ENCODE data around the gene GP9. TPM values are rescaled to one million over a fixed set of nuclear protein-coding genes. Genes with fewer than 3 reads are reported as not detected.

Gene GP9
- total RNA-seq, 5 donors from 2014 or later (not counting 1 experiment from before 2014, with no cell fraction given), result not detected

DNA sequence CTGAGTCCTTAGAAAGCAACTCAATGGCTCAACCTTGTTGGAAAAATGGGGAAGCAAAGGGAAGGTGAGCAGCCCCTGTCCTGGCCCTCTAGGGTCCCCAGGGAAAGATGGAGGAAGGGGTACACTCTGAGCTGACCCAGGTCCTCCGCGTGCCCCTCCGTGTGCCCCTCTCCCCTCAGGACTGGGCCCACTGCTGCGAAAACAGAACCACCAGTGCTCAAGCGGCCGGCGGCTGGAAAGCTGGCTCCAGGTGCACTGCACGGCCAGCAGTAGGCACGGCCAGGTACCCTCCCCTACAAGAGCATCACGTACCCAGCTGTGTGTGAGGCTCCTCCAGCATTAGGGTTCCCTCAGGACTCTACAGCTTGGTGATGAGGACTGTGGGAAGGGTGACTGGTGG is 34.7 kb downstream of the GP9 start:
- POLR2A ChIA-PET, result no interaction called here
- DNase-seq (no peak), ATAC-seq (replicated peaks in 1 of 4) (no peak)
- H3K4me1 Mint-ChIP-seq, result peaks cover 32 to 37% (median 35%) of the 10 kb centered on the region in 3 donors
- 96% methylated on average over 7 of the region's 10 CpGs for WGBS (ENCODE audit: insufficient coverage)
- no peak overlapping the region for H3K4me3 Mint-ChIP-seq
- no peaks in the 10 kb centered on the region for H3K9me3 ChIP-seq
- CTCF ChIA-PET, result interaction anchor here in 1 of 2 donors (0.6 kb wide), 1 partner anchor 72 kb away, joined by 7 read pairs; no protein-coding TSS in a partner anchor
- peaks cover 9 to 50% of the 10 kb centered on the region in 2 donors for H3K36me3 ChIP-seq (ENCODE audit: control insufficient read depth in 2 of 2, extremely low read depth in 1 of 2, insufficient read depth in 1 of 2, low read length in 1 of 2)
- H3K27ac Mint-ChIP-seq, result no peak overlapping the region
- H3K4me3 ChIP-seq (ENCODE audit: control insufficient read depth in 1 of 2, extremely low read depth in 1 of 2, low read length in 1 of 2), result no peak overlapping the region
- H3K27me3 Mint-ChIP-seq, result no peaks in the 10 kb centered on the region
- peaks cover 0 to 24% of the 10 kb centered on the region in 2 experiments for H3K4me1 ChIP-seq (ENCODE audit: control insufficient read depth in 1 of 2, extremely low read depth in 1 of 2, insufficient read depth in 2 of 2, low read length in 2 of 2)
- H3K27ac ChIP-seq (ENCODE audit: low read length), result no peak overlapping the region
- no peaks in the 10 kb centered on the region for H3K27me3 ChIP-seq (replicated peaks in 1 of 2; ENCODE audit: control insufficient read depth in 2 of 2, extremely low read depth in 1 of 2, insufficient read depth in 2 of 2, low read length in 1 of 2)
- H3K9me3 Mint-ChIP-seq, result no peaks in the 10 kb centered on the region
- H3K36me3 Mint-ChIP-seq, result peaks cover 22% of the 10 kb centered on the region

DNA sequence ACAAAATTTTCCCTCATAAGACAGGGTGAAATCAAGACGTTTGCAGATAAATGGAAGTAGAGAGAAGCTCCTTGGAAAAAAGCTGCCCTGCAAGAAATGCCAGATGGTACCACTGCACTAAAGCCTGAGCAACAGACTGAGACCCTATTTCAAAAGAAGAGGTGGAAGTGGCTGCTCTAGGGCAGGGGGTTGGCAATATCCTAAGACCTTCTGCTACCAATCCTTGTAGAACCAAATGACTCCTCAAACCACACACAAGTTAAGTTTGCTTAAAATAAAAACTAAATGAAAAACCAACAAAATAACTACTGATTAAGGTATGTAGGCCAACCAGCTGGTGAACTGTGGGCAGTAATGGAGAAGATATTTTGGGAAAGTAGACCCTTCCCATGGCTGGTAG is 39.7 kb downstream of the GP9 start:
- DNase-seq (no peak), ATAC-seq (replicated peaks in 1 of 4) (no peak)
- Mint-ChIP-seq H3K27ac (peak overlapping the region; percentile 66 to 68), H3K9me3 (no peaks in the 10 kb centered on the region), H3K4me3 (peak overlapping the region in 1 of 3 donors; percentile 12), H3K36me3 (peaks cover 24% of the 10 kb centered on the region), H3K4me1 (peaks cover 73 to 84% (median 78%) of the 10 kb centered on the region in 3 donors), H3K27me3 (no peaks in the 10 kb centered on the region)
- no peaks in the 10 kb centered on the region for H3K9me3 ChIP-seq
- H3K27ac ChIP-seq (ENCODE audit: low read length), result no peak overlapping the region
- H3K4me3 ChIP-seq (ENCODE audit: control insufficient read depth in 1 of 2, extremely low read depth in 1 of 2, low read length in 1 of 2), result no peak overlapping the region
- peaks cover 9 to 35% of the 10 kb centered on the region in 2 donors for H3K36me3 ChIP-seq (ENCODE audit: control insufficient read depth in 2 of 2, extremely low read depth in 1 of 2, insufficient read depth in 1 of 2, low read length in 1 of 2)
- WGBS (ENCODE audit: insufficient coverage), result no CpG with 5 or more reads among the region's 1 CpG
- no peaks in the 10 kb centered on the region for H3K27me3 ChIP-seq (replicated peaks in 1 of 2; ENCODE audit: control insufficient read depth in 2 of 2, extremely low read depth in 1 of 2, insufficient read depth in 2 of 2, low read length in 1 of 2)
- POLR2A ChIA-PET, result interaction anchor here in 1 of 2 donors (1.0 kb wide), 1 partner anchor 19 kb away, joined by 3 read pairs; no protein-coding TSS in a partner anchor
- CTCF ChIA-PET, result interaction anchor here (0.6 to 1.8 kb wide), 3 partner anchors 18 to 47 kb away, joined by 3 to 4 read pairs (median 3); no protein-coding TSS in a partner anchor
- peaks cover 7 to 65% of the 10 kb centered on the region in 2 experiments for H3K4me1 ChIP-seq (ENCODE audit: control insufficient read depth in 1 of 2, extremely low read depth in 1 of 2, insufficient read depth in 2 of 2, low read length in 2 of 2)

DNA sequence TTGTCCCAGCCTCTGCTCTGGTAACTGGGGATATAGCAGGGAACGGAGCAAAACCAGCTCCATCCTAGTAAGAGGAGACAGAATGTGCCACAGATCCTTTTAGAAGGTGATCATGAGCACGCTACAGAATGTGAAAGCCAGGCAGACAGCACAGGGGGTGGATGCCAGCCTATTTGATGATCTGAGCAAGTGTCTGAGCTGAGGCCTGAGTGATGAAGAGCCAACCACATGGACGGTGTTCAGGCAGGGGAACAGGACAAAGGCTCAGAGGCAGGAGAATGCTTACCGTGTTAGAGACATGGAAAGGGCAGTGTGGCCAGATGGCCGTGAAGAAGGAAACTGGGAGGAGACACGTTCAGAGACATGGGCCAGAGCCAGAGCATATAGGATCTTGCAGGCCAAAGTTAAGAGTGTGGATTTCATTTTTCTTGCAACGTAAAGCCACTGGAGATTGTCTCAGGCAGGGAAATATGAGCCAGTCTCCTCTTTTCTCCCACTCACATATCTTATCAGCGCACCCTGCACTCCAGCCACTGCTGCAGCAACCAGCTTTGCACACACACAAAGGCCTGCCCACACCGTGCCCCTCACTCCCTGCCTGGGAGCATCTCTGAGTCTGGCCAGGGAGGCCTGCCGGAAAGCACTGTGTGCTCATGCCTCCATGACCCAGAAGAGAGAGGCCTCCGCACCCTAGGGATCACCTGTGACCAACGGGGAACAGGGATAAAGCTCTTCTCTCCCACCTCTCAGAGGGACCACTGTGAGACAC is 41.0 kb downstream of the GP9 start:
- Histone ChIP-seq H3K27me3 (replicated peaks in 1 of 2; ENCODE audit: control insufficient read depth in 2 of 2, extremely low read depth in 1 of 2, insufficient read depth in 2 of 2, low read length in 1 of 2) (no peaks in the 10 kb centered on the region), H3K4me3 (ENCODE audit: control insufficient read depth in 1 of 2, extremely low read depth in 1 of 2, low read length in 1 of 2) (no peak overlapping the region), H3K4me1 (ENCODE audit: control insufficient read depth in 1 of 2, extremely low read depth in 1 of 2, insufficient read depth in 2 of 2, low read length in 2 of 2) (peaks cover 9 to 66% of the 10 kb centered on the region in 2 experiments), H3K9me3 (no peaks in the 10 kb centered on the region), H3K36me3 (ENCODE audit: control insufficient read depth in 2 of 2, extremely low read depth in 1 of 2, insufficient read depth in 1 of 2, low read length in 1 of 2) (peaks cover 2 to 32% of the 10 kb centered on the region in 2 donors), H3K27ac (ENCODE audit: low read length) (no peak overlapping the region)
- ChIA-PET POLR2A (interaction anchor here (0.6 to 1.0 kb wide), 2 partner anchors 21 to 207 kb away, joined by 3 read pairs; no protein-coding TSS in a partner anchor), CTCF (interaction anchor here (0.5 to 1.8 kb wide), 3 partner anchors 15 to 67 kb away, joined by 3 to 4 read pairs (median 4); no protein-coding TSS in a partner anchor)
- H3K36me3 Mint-ChIP-seq, result peaks cover 20% of the 10 kb centered on the region
- H3K27me3 Mint-ChIP-seq, result no peaks in the 10 kb centered on the region
- DNase-seq (no peak), ATAC-seq (replicated peaks in 1 of 4) (no peak)
- WGBS (ENCODE audit: insufficient coverage), result 94% methylated on average over 8 of the region's 12 CpGs
- H3K9me3 Mint-ChIP-seq, result no peaks in the 10 kb centered on the region
- peak overlapping the region in 1 of 3 donors; percentile 60 for H3K4me3 Mint-ChIP-seq
- peaks cover 79 to 89% (median 80%) of the 10 kb centered on the region in 3 donors for H3K4me1 Mint-ChIP-seq
- peak overlapping the region; percentile 58 to 72 for H3K27ac Mint-ChIP-seq

DNA sequence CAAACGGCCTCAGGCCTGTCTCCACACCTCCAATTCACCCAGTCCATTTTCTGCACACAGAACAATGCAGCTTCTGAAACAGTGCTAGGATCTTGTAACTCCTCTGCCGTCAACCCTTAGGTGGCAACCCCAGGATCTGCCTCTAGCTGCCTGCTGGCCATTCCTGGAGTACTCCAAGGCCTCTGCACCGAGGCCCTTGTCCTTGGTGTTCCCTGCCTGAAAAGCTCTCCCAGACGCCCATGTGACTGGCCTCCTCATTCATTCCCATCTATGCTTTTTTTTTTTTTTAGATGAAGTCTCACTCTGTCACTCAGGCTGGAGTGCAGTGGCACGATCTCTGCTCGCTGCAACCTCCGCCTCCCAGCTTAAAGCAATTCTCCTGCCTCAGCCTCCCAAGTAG is 42.7 kb downstream of the GP9 start:
- DNase-seq, result no peak
- H3K27me3 Mint-ChIP-seq, result no peaks in the 10 kb centered on the region
- H3K27ac Mint-ChIP-seq, result peak overlapping the region; percentile 20 to 77
- peaks cover 18% of the 10 kb centered on the region for H3K36me3 Mint-ChIP-seq
- Histone ChIP-seq H3K36me3 (ENCODE audit: control insufficient read depth in 2 of 2, extremely low read depth in 1 of 2, insufficient read depth in 1 of 2, low read length in 1 of 2) (peaks cover 5 to 46% of the 10 kb centered on the region in 2 donors), H3K9me3 (no peaks in the 10 kb centered on the region), H3K27ac (ENCODE audit: low read length) (no peak overlapping the region), H3K4me1 (ENCODE audit: control insufficient read depth in 1 of 2, extremely low read depth in 1 of 2, insufficient read depth in 2 of 2, low read length in 2 of 2) (peaks cover 13 to 70% of the 10 kb centered on the region in 2 experiments), H3K4me3 (ENCODE audit: control insufficient read depth in 1 of 2, extremely low read depth in 1 of 2, low read length in 1 of 2) (no peak overlapping the region), H3K27me3 (replicated peaks in 1 of 2; ENCODE audit: control insufficient read depth in 2 of 2, extremely low read depth in 1 of 2, insufficient read depth in 2 of 2, low read length in 1 of 2) (no peaks in the 10 kb centered on the region)
- H3K9me3 Mint-ChIP-seq, result no peaks in the 10 kb centered on the region
- ChIA-PET POLR2A (no interaction called here), CTCF (interaction anchor here (0.6 to 0.7 kb wide), 3 partner anchors 13 to 47 kb away, joined by 3 to 6 read pairs (median 4); no protein-coding TSS in a partner anchor)
- peak overlapping the region in 1 of 3 donors; percentile 60 for H3K4me3 Mint-ChIP-seq
- ATAC-seq (replicated peaks in 1 of 4), result no peak
- 91% methylated on average over 4 of the region's 7 CpGs for WGBS (ENCODE audit: insufficient coverage)
- peaks cover 79 to 90% (median 80%) of the 10 kb centered on the region in 3 donors for H3K4me1 Mint-ChIP-seq

DNA sequence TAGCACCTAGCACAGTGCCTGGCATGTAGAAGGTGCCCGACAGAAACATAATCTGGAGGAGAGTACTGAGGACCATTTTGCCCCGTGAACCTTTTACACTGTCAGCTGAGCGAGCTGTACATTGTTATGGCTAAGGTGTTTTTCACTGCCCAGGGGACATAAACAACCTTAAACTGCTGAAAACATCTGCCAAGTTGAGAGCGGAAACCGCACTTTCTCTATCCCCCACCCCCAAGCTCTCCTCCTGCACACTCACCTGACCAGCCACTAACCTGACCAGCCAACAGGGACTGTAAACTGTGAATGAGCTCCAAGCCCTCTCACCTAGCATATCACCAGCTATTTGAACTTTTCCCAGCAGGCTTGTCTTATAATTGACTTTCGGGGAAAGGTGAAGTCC is 43.5 kb downstream of the GP9 start:
- no peaks in the 10 kb centered on the region for H3K27me3 ChIP-seq (replicated peaks in 1 of 2; ENCODE audit: control insufficient read depth in 2 of 2, extremely low read depth in 1 of 2, insufficient read depth in 2 of 2, low read length in 1 of 2)
- H3K27me3 Mint-ChIP-seq, result no peaks in the 10 kb centered on the region
- H3K4me1 Mint-ChIP-seq, result peaks cover 84 to 94% (median 84%) of the 10 kb centered on the region in 3 donors
- peaks cover 21% of the 10 kb centered on the region for H3K36me3 Mint-ChIP-seq
- H3K27ac ChIP-seq (ENCODE audit: low read length), result no peak overlapping the region
- H3K9me3 ChIP-seq, result no peaks in the 10 kb centered on the region
- H3K9me3 Mint-ChIP-seq, result no peaks in the 10 kb centered on the region
- peaks cover 8 to 52% of the 10 kb centered on the region in 2 donors for H3K36me3 ChIP-seq (ENCODE audit: control insufficient read depth in 2 of 2, extremely low read depth in 1 of 2, insufficient read depth in 1 of 2, low read length in 1 of 2)
- 83% methylated on average over 1 of the region's 6 CpGs for WGBS (ENCODE audit: insufficient coverage)
- no peak for DNase-seq
- H3K4me3 ChIP-seq (ENCODE audit: control insufficient read depth in 1 of 2, extremely low read depth in 1 of 2, low read length in 1 of 2), result no peak overlapping the region
- peak overlapping the region; percentile 20 to 81 for H3K27ac Mint-ChIP-seq
- no peak for ATAC-seq (replicated peaks in 1 of 4)
- ChIA-PET POLR2A (interaction anchor here (0.6 to 1.4 kb wide), 3 partner anchors 10 to 14 kb away, joined by 3 to 15 read pairs (median 13); no protein-coding TSS in a partner anchor), CTCF (interaction anchor here in 1 of 2 donors (0.7 kb wide), 1 partner anchor 18 kb away, joined by 3 read pairs; no protein-coding TSS in a partner anchor)
- peaks cover 18 to 74% of the 10 kb centered on the region in 2 experiments for H3K4me1 ChIP-seq (ENCODE audit: control insufficient read depth in 1 of 2, extremely low read depth in 1 of 2, insufficient read depth in 2 of 2, low read length in 2 of 2)
- H3K4me3 Mint-ChIP-seq, result peak overlapping the region in 1 of 3 donors; percentile 50

DNA sequence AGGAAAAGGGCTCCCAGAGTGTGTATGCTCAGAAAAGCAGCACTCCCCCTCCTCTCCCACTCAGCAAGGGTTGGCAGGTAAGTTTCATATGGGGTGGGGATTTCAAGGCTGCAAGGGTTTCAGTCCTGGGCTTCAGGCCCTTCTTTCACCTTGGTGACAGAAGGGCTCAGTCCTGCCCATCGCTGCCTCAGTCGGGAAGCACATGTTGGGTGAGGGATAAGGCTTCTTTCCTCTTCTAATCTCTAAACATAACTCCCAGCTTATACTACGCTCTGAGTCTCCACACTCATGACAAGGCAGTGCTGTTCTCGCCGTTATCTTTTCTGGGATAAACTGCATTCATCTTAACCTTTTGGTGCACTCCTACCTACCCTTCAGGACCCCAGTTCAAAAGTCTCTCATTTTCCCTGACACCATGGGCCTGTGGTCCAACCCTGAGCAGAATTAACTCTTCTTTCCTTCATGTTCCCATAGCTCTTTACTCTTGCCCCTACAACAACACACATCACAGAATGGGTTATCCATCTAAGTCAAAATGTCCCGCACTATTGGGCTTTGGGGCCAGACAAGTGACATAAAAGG is 44.0 kb downstream of the GP9 start:
- H3K4me3 Mint-ChIP-seq, result peak overlapping the region in 1 of 3 donors; percentile 50
- Histone ChIP-seq H3K27me3 (replicated peaks in 1 of 2; ENCODE audit: control insufficient read depth in 2 of 2, extremely low read depth in 1 of 2, insufficient read depth in 2 of 2, low read length in 1 of 2) (no peaks in the 10 kb centered on the region), H3K4me3 (ENCODE audit: control insufficient read depth in 1 of 2, extremely low read depth in 1 of 2, low read length in 1 of 2) (no peak overlapping the region), H3K9me3 (no peaks in the 10 kb centered on the region), H3K36me3 (ENCODE audit: control insufficient read depth in 2 of 2, extremely low read depth in 1 of 2, insufficient read depth in 1 of 2, low read length in 1 of 2) (peaks cover 8 to 54% of the 10 kb centered on the region in 2 donors), H3K27ac (ENCODE audit: low read length) (no peak overlapping the region), H3K4me1 (ENCODE audit: control insufficient read depth in 1 of 2, extremely low read depth in 1 of 2, insufficient read depth in 2 of 2, low read length in 2 of 2) (peaks cover 18 to 75% of the 10 kb centered on the region in 2 experiments)
- ChIA-PET CTCF (no interaction called here), POLR2A (interaction anchor here in 1 of 2 donors (0.6 to 1.4 kb wide), 2 partner anchors 13 to 14 kb away, joined by 3 to 13 read pairs; no protein-coding TSS in a partner anchor)
- no peaks in the 10 kb centered on the region for H3K27me3 Mint-ChIP-seq
- ATAC-seq (replicated peaks in 1 of 4), result no peak
- no peak for DNase-seq
- H3K36me3 Mint-ChIP-seq, result peaks cover 21% of the 10 kb centered on the region
- H3K9me3 Mint-ChIP-seq, result no peaks in the 10 kb centered on the region
- peak overlapping the region; percentile 4 to 86 for H3K27ac Mint-ChIP-seq
- WGBS (ENCODE audit: insufficient coverage), result 91% methylated on average over 3 of the region's 6 CpGs
- peaks cover 81 to 91% (median 83%) of the 10 kb centered on the region in 3 donors for H3K4me1 Mint-ChIP-seq

Measured in T-cell (primary cell).